ENCODE measurements around the gene DLX3. TPM values are rescaled to one million over a fixed set of nuclear protein-coding genes. Genes with fewer than 3 reads are reported as not detected.
A peak's percentile ranks its signal among the peaks of the same experiment; 100 is the strongest.

DLX3 gene
- total and polyA plus RNA-seq, 2 of the 8 experiments (the other 6 are each of a cell fraction or from before 2014, with no cell fraction given): 0.15 to 0.20 TPM

- TF ChIP-seq POLR2AphosphoS5 (IDR thresholded peaks at IDR 0.05; ENCODE audit: low read depth, low read length): no peak
- no peak for TF ChIP-seq CHD2 (IDR thresholded peaks at IDR 0.05; ENCODE audit: low read length)
- no peak for TF ChIP-seq POLR2A (IDR thresholded peaks at IDR 0.05; ENCODE audit: control extremely low read depth in 1 of 2, low read depth in 2 of 2, low read length in 2 of 2)
- TF ChIP-seq TCF12 (IDR thresholded peaks at IDR 0.05; ENCODE audit: low read depth, low read length): no peak
- no peak for TF ChIP-seq SP2 (IDR thresholded peaks at IDR 0.05; ENCODE audit: low read length)
- TF ChIP-seq EGR1 (IDR thresholded peaks at IDR 0.05; ENCODE audit: borderline replicate concordance, low read depth, low read length): no peak
- TF ChIP-seq ZNF274 (IDR thresholded peaks at IDR 0.05; ENCODE audit: borderline replicate concordance, extremely low read depth, low read length): no peak
- no peak for TF ChIP-seq POU5F1 (IDR thresholded peaks at IDR 0.05; ENCODE audit: low read depth, low read length)
- no peak for TF ChIP-seq ASH2L (IDR thresholded peaks at IDR 0.05; ENCODE audit: low read length)
- TF ChIP-seq SIN3A (conservative IDR thresholded peaks at IDR 0.05 in 1 of 2, IDR thresholded peaks at IDR 0.05 in 1 of 2; ENCODE audit: low read depth in 1 of 2, low read length in 2 of 2): 0 out of 4 replicates have a peak, but pooled peaks of 1 of the 2 experiments have one; percentile 5
- TF ChIP-seq HDAC6 (IDR thresholded peaks at IDR 0.05; ENCODE audit: low read depth, low read length): no peak
- no peak for TF ChIP-seq NRF1 (IDR thresholded peaks at IDR 0.05; ENCODE audit: low read depth, low read length)
- no peak for TF ChIP-seq YY1 (IDR thresholded peaks at IDR 0.05; ENCODE audit: low read depth, low read length)
- no peak for TF ChIP-seq JUN (IDR thresholded peaks at IDR 0.05; ENCODE audit: low read depth, low read length)
- TF ChIP-seq, protein P1, sequence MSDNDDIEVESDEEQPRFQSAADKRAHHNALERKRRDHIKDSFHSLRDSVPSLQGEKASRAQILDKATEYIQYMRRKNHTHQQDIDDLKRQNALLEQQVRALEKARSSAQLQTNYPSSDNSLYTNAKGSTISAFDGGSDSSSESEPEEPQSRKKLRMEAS (IDR thresholded peaks at IDR 0.05): peak; percentile 71
- TF ChIP-seq GABPA (IDR thresholded peaks at IDR 0.05; ENCODE audit: borderline replicate concordance, insufficient read depth, low read length): no peak
- no peak for TF ChIP-seq EP300 (IDR thresholded peaks at IDR 0.05; ENCODE audit: borderline replicate concordance in 1 of 2, low read depth in 2 of 2, low read length in 2 of 2)
- peak; percentile 31; the same call in 1 of the 2 replicates for TF ChIP-seq SUZ12 (IDR thresholded peaks at IDR 0.05; ENCODE audit: low read length)
- TF ChIP-seq KDM4A (IDR thresholded peaks at IDR 0.05; ENCODE audit: low read depth, low read length, severe bottlenecking): no peak
- TF ChIP-seq BCL11A (IDR thresholded peaks at IDR 0.05; ENCODE audit: low read depth in 2 of 2, low read length in 2 of 2): no peak
- TF ChIP-seq, protein P2, sequence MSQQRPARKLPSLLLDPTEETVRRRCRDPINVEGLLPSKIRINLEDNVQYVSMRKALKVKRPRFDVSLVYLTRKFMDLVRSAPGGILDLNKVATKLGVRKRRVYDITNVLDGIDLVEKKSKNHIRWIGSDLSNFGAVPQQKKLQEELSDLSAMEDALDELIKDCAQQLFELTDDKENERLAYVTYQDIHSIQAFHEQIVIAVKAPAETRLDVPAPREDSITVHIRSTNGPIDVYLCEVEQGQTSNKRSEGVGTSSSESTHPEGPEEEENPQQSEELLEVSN (IDR thresholded peaks at IDR 0.05): peak; percentile 63; the same call in 1 of the 2 replicates
Measured at GRCh38 chr17:49992933-49993422, 2.0 kb downstream of the DLX3 start (continued).
